Gastroesophageal sphincter (tissue), 4 donors: ENCODE measurements around the gene SMARCC2. TPM values are rescaled to one million over a fixed set of nuclear protein-coding genes. Genes with fewer than 3 reads are reported as not detected.

Experiments used
- ATAC-seq: fragments of 150-250 bp; one replicate; pipeline ENCODE4 v1.9.1; 2016; ENCODE audit warnings: mild to moderate bottlenecking, moderate library complexity
- H3K27ac ChIP-seq, 4 donors: fragments of 200-600 bp; sonication (generic) in 3 of 4; 1 replicate in 3 of 4; 2 replicates in 1 of 4; pipeline ENCODE4 v1.5.1; 2016 to 2019
- H3K27me3 ChIP-seq: fragments of 200-600 bp; sonication (generic); one replicate; pipeline ENCODE4 v1.5.1; 2019
- H3K36me3 ChIP-seq, 2 donors: fragments of 200-600 bp; sonication (generic); one replicate each; pipeline ENCODE4 v1.5.1; 2019; ENCODE audit warnings: control low read depth in 1 of 2
- H3K4me1 ChIP-seq, 3 donors: fragments of 200-600 bp; sonication (generic); 1 replicate in 2 of 3; 2 replicates in 1 of 3; pipeline ENCODE4 v1.5.1; 2016 to 2019; ENCODE audit warnings: control low read depth in 2 of 3
- H3K4me3 ChIP-seq, 2 donors: fragments of 200-600 bp; sonication (generic); one replicate each; pipeline ENCODE4 v1.5.1; 2019; ENCODE audit warnings: mild to moderate bottlenecking in 1 of 2, moderate library complexity in 1 of 2
- H3K9me3 ChIP-seq, 3 donors: fragments of 200-600 bp; sonication (generic); one replicate each; pipeline ENCODE4 v1.5.1; 2017 to 2019; ENCODE audit warnings: control low read depth in 2 of 3
- EP300 ChIP-seq: sonication (generic); formaldehyde crosslinking; IDR thresholded peaks from one replicate; pipeline ENCODE4 v1.6.1; 2017; ENCODE audit warnings: antibody characterized with exemption, mild to moderate bottlenecking
- POLR2A ChIP-seq, 2 donors: fragments of 450-650 bp; IDR thresholded peaks; one replicate each; pipeline ENCODE4 v1.6.1; 2017; ENCODE audit warnings: antibody characterized with exemption in 2 of 2, mild to moderate bottlenecking in 2 of 2, moderate library complexity in 1 of 2
- POLR2AphosphoS5 ChIP-seq: sonication (generic); formaldehyde crosslinking; IDR thresholded peaks from one replicate; pipeline ENCODE4 v1.6.1; 2017; ENCODE audit warnings: antibody characterized with exemption
- WGBS, 2 donors: methylation state at CpG; one replicate each; pipeline ENCODE4 v1.1.5; 2018; ENCODE audit warnings: low coverage in 1 of 2; 5-methylcytosine and 5-hydroxymethylcytosine counted together
- total RNA-seq, 4 donors: library from RNA; depleted of rRNA; stranded (reverse); fragments of >200 nt; gene quantifications; one replicate each; pipeline ENCODE4 v1.1.0, GENCODE V29; 2016
- TF ChIP-seq, protein P1 (sequence below), 4 experiments: fragments of 200-600 bp in 2 of 4; fragments of 450-650 bp in 2 of 4; sonication (generic) in 1 of 4; IDR thresholded peaks; one replicate each; pipeline ENCODE4 v1.5.1; 2017 to 2019; ENCODE audit warnings: antibody characterized with exemption in 4 of 4, mild to moderate bottlenecking in 2 of 4, moderate library complexity in 2 of 4

Gene SMARCC2
- total RNA-seq, 4 donors from 2014 or later: 76.5 to 109 (median 85.1) TPM

GRCh38 chr12:56224954-56225353 lies 35.7 kb upstream of the SMARCC2 start:
- WGBS, 2 donors: 60 to 76% methylated on average over 5 to 10 of the region's 11 CpGs
- ATAC-seq: no peak
- peak overlapping the region; percentile 29 to 62 for H3K4me3 ChIP-seq
- TF ChIP-seq POLR2A (IDR thresholded peaks at IDR 0.05) (no peak), POLR2AphosphoS5 (no peak), EP300 (no peak)
- TF ChIP-seq, protein P1, sequence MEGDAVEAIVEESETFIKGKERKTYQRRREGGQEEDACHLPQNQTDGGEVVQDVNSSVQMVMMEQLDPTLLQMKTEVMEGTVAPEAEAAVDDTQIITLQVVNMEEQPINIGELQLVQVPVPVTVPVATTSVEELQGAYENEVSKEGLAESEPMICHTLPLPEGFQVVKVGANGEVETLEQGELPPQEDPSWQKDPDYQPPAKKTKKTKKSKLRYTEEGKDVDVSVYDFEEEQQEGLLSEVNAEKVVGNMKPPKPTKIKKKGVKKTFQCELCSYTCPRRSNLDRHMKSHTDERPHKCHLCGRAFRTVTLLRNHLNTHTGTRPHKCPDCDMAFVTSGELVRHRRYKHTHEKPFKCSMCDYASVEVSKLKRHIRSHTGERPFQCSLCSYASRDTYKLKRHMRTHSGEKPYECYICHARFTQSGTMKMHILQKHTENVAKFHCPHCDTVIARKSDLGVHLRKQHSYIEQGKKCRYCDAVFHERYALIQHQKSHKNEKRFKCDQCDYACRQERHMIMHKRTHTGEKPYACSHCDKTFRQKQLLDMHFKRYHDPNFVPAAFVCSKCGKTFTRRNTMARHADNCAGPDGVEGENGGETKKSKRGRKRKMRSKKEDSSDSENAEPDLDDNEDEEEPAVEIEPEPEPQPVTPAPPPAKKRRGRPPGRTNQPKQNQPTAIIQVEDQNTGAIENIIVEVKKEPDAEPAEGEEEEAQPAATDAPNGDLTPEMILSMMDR (IDR thresholded peaks at IDR 0.05): no peak
- H3K27me3 ChIP-seq: no peaks in the 10 kb centered on the region
- H3K27ac ChIP-seq: peak overlapping the region in 3 of 4 donors; percentile 93 to 99 (median 98)
- H3K9me3 ChIP-seq: no peaks in the 10 kb centered on the region
- peaks cover 0 to 37% of the 10 kb centered on the region in 2 donors for H3K36me3 ChIP-seq
- H3K4me1 ChIP-seq: peaks cover 0 to 49% (median 19%) of the 10 kb centered on the region in 3 donors

DNA sequence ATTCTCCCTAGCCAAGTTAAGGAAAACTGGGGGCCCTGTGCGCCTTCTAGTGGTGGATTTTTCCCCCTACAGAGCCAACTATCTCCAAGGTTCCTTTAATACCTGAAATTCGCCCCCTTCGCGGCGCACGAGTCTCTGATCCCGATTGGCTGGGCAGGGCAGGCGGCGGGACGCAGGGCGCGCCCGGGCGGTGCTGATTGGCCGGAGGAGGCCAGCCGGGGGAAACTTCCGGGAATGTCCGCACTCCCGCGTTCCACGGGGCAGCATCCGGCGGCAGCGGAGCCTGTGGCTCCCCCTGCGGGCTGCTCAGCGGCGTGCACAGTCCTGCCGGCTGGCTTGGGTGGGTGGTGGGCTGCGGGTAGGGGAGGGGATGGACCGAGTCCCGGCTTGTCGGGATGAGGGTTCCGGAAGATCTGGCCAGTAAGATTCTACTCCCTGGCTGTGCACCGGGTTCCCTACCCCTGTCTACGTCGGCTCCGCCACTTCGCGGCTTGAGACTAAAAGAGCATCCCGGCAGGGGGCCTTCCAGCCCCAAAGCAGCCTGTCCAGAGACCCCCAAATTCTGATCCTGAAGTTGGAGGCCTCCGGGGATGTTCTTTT lies 34.9 kb upstream of the SMARCC2 start, which contains the start of gene NABP2:
Gene NABP2, plus strand, starts transcription at position 241 of the 600 bp plus-strand sequence. CDS start 515 bp downstream, outside the sequence.
- peak; percentile 86 for ATAC-seq
- peaks cover 0 to 57% (median 27%) of the 10 kb centered on the region in 3 donors for H3K4me1 ChIP-seq

DNA sequence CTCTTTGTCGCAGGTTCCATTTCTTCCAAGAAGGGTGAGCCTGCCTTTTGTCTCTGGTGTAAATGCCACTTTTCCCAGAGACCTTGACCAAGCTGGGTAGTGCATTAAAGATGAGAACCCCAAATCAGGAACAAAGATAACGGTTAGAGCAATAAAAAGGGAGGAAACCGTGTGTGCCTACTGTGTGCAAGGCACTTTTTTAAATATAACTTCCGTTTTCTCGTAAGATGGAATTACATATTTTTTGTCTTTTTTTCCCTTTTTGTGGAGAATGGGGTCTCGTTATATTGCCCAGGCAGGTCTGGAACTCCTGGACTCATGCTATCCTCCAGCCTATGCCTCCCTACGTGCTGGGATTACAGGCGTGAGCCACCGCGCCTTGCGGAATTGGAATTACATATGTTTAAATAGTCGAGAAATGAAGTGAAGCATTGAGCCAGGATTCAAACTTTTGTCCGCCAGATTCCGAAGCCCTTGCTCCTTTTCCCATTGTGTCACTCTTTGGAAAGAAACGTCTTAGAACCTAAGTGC lies 34.4 kb upstream of the SMARCC2 start:
- TF ChIP-seq POLR2AphosphoS5 (no peak), EP300 (no peak), POLR2A (IDR thresholded peaks at IDR 0.05) (no peak)
- TF ChIP-seq, protein P1 (IDR thresholded peaks at IDR 0.05): no peak
- Histone ChIP-seq H3K27me3 (no peaks in the 10 kb centered on the region), H3K9me3 (no peaks in the 10 kb centered on the region), H3K36me3 (peaks cover 0 to 26% of the 10 kb centered on the region in 2 donors), H3K4me3 (peak overlapping the region in 1 of 2 donors; percentile 62), H3K27ac (peak overlapping the region; percentile 74 to 99 (median 96)), H3K4me1 (peaks cover 0 to 63% (median 27%) of the 10 kb centered on the region in 3 donors)
- WGBS, 2 donors: 16 to 20% methylated on average over 15 of the region's 15 CpGs
- ATAC-seq: no peak

More for the DNA sequence above, 34.9 kb upstream of the SMARCC2 start, which contains the start of gene NABP2:
- Histone ChIP-seq H3K36me3 (peaks cover 0 to 31% of the 10 kb centered on the region in 2 donors), H3K4me3 (peak within 1 kb of the TSS; percentile 29 to 62), H3K9me3 (no peaks in the 10 kb centered on the region), H3K27ac (peak within 1 kb of the TSS; percentile 74 to 99 (median 96)), H3K27me3 (no peaks in the 10 kb centered on the region)
- WGBS, 2 donors: 0% methylated on average over 1 of the region's 41 CpGs
- peak; percentile 65 for TF ChIP-seq POLR2AphosphoS5
- TF ChIP-seq, protein P1 (IDR thresholded peaks at IDR 0.05): peak; percentile 75 to 95 (median 92)
- peak in 1 of 2 donors; percentile 19 for TF ChIP-seq POLR2A (IDR thresholded peaks at IDR 0.05)
- no peak for TF ChIP-seq EP300

- H3K9me3 ChIP-seq: no peaks in the 10 kb centered on the region
- H3K4me3 ChIP-seq: peak overlapping the region; percentile 77 to 93
- no peaks in the 10 kb centered on the region for H3K27me3 ChIP-seq
- peaks cover 0 to 74% (median 27%) of the 10 kb centered on the region in 3 donors for H3K4me1 ChIP-seq
- peak overlapping the region; percentile 93 to 99 (median 97) for H3K27ac ChIP-seq
- TF ChIP-seq POLR2AphosphoS5: no peak
- TF ChIP-seq EP300: no peak
- TF ChIP-seq, protein P1 (IDR thresholded peaks at IDR 0.05): no peak
- TF ChIP-seq POLR2A (IDR thresholded peaks at IDR 0.05): no peak
- 6 to 37% methylated on average over 3 of the region's 4 CpGs for WGBS, 2 donors
- H3K36me3 ChIP-seq: peaks cover 0 to 16% of the 10 kb centered on the region in 2 donors
- ATAC-seq: no peak
Measured at GRCh38 chr12:56222531-56222895, 33.2 kb upstream of the SMARCC2 start.
